Measurements from ENCODE around the gene STPG3. TPM values are rescaled to one million over a fixed set of nuclear protein-coding genes. Genes with fewer than 3 reads are reported as not detected.

STPG3 gene
- polyA plus RNA-seq, 1 of the 3 experiments (the other 2 are of a cell fraction): not detected

- Histone ChIP-seq H3K9me2 (no peaks in the 10 kb centered on the region), H3K79me2 (ENCODE audit: insufficient read depth) (peaks cover 8% of the 10 kb centered on the region; the same call in 1 of the 2 replicates), H4K20me1 (ENCODE audit: insufficient read depth) (no peaks in the 10 kb centered on the region), H3K4me3 (ENCODE audit: low read depth in 2 of 2, low read length in 1 of 2) (no peak overlapping the region), H3K36me3 (replicated peaks in 1 of 2; ENCODE audit: control insufficient read depth in 1 of 2, insufficient read depth in 2 of 2, low read length in 1 of 2) (peaks cover 0 to 14% of the 10 kb centered on the region in 2 experiments), H3K27me3 (ENCODE audit: insufficient read depth) (no peaks in the 10 kb centered on the region), H3K9ac (no peak overlapping the region), H3K9me3 (no peaks in the 10 kb centered on the region), H3K4me1 (ENCODE audit: control insufficient read depth in 1 of 2, insufficient read depth in 2 of 2, low read depth in 1 of 2, low read length in 1 of 2) (no peaks in the 10 kb centered on the region), H3K4me2 (no peak overlapping the region), H3F3A (replicated peaks; ENCODE audit: insufficient read depth) (no peaks in the 10 kb centered on the region), H3K27ac (ENCODE audit: low read depth in 2 of 2, low read length in 1 of 2) (no peak overlapping the region), H2AFZ (ENCODE audit: low read depth) (no peak overlapping the region)
- WGBS (ENCODE audit: low lambda C conversion rate): 91% methylated on average over 17 of the region's 21 CpGs
- no peak for DNase-seq
- CTCF ChIA-PET: interaction anchor here (1.6 to 3.6 kb wide), 3 partner anchors 14 to 24 kb away, joined by 3 to 13 read pairs (median 4); partner anchors contain the start of gene RNF224
- no peak for TF ChIP-seq JUND (IDR thresholded peaks at IDR 0.05)
- no peak for TF ChIP-seq RCOR1 (IDR thresholded peaks at IDR 0.05; ENCODE audit: low read length)
- no peak for TF ChIP-seq NFIC (IDR thresholded peaks at IDR 0.05; ENCODE audit: borderline replicate concordance)
- TF ChIP-seq TEAD4 (IDR thresholded peaks at IDR 0.05; ENCODE audit: borderline replicate concordance, insufficient read depth): no peak
- TF ChIP-seq, protein P1, sequence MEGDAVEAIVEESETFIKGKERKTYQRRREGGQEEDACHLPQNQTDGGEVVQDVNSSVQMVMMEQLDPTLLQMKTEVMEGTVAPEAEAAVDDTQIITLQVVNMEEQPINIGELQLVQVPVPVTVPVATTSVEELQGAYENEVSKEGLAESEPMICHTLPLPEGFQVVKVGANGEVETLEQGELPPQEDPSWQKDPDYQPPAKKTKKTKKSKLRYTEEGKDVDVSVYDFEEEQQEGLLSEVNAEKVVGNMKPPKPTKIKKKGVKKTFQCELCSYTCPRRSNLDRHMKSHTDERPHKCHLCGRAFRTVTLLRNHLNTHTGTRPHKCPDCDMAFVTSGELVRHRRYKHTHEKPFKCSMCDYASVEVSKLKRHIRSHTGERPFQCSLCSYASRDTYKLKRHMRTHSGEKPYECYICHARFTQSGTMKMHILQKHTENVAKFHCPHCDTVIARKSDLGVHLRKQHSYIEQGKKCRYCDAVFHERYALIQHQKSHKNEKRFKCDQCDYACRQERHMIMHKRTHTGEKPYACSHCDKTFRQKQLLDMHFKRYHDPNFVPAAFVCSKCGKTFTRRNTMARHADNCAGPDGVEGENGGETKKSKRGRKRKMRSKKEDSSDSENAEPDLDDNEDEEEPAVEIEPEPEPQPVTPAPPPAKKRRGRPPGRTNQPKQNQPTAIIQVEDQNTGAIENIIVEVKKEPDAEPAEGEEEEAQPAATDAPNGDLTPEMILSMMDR (IDR thresholded peaks at IDR 0.05): no peak
- TF ChIP-seq GABPA (IDR thresholded peaks at IDR 0.05; ENCODE audit: low read depth): no peak
- POLR2A ChIA-PET: interaction anchor here (1.9 kb wide), 1 partner anchor 28 kb away, joined by 6 read pairs; the partner anchor contains the start of gene TUBB4B
These were observed 38.6 kb upstream of the STPG3 start for GRCh38 chr9:137212520-137212919.

GRCh38 chr9:137213160-137214060 lies 37.7 kb upstream of the STPG3 start:
- Histone ChIP-seq H3K9ac (no peak overlapping the region), H3K4me2 (no peak overlapping the region), H4K20me1 (ENCODE audit: insufficient read depth) (no peaks in the 10 kb centered on the region), H3K4me3 (ENCODE audit: low read depth in 2 of 2, low read length in 1 of 2) (no peak overlapping the region), H3K9me2 (no peaks in the 10 kb centered on the region), H3K79me2 (ENCODE audit: insufficient read depth) (peaks cover 1% of the 10 kb centered on the region; the same call in 1 of the 2 replicates), H3K27me3 (ENCODE audit: insufficient read depth) (no peaks in the 10 kb centered on the region), H3K4me1 (ENCODE audit: control insufficient read depth in 1 of 2, insufficient read depth in 2 of 2, low read depth in 1 of 2, low read length in 1 of 2) (no peaks in the 10 kb centered on the region), H3K27ac (ENCODE audit: low read depth in 2 of 2, low read length in 1 of 2) (no peak overlapping the region), H3K36me3 (replicated peaks in 1 of 2; ENCODE audit: control insufficient read depth in 1 of 2, insufficient read depth in 2 of 2, low read length in 1 of 2) (peaks cover 0 to 14% of the 10 kb centered on the region in 2 experiments), H3F3A (replicated peaks; ENCODE audit: insufficient read depth) (no peaks in the 10 kb centered on the region), H3K9me3 (no peaks in the 10 kb centered on the region), H2AFZ (ENCODE audit: low read depth) (no peak overlapping the region)
- 94% methylated on average over 25 of the region's 49 CpGs for WGBS (ENCODE audit: low lambda C conversion rate)
- peak; percentile 58 for DNase-seq
- POLR2A ChIA-PET: interaction anchor here (1.3 to 1.9 kb wide), 2 partner anchors 13 to 27 kb away, joined by 3 to 6 read pairs; partner anchors contain the start of genes TPRN and TUBB4B
- CTCF ChIA-PET: interaction anchor here (0.9 to 1.9 kb wide), 5 partner anchors 14 to 305 kb away, joined by 3 to 6 read pairs (median 4); partner anchors contain the start of gene RNF224
- TF ChIP-seq, protein P1 (IDR thresholded peaks at IDR 0.05): peak; percentile 24; the same call in 1 of the 2 replicates
- TF ChIP-seq, protein P2, sequence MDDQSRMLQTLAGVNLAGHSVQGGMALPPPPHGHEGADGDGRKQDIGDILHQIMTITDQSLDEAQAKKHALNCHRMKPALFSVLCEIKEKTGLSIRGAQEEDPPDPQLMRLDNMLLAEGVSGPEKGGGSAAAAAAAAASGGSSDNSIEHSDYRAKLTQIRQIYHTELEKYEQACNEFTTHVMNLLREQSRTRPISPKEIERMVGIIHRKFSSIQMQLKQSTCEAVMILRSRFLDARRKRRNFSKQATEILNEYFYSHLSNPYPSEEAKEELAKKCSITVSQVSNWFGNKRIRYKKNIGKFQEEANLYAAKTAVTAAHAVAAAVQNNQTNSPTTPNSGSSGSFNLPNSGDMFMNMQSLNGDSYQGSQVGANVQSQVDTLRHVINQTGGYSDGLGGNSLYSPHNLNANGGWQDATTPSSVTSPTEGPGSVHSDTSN (IDR thresholded peaks at IDR 0.05): no peak

Data from SK-N-SH (cell line).